ENCODE data around the gene APBB1IP. TPM values are rescaled to one million over a fixed set of nuclear protein-coding genes. Genes with fewer than 3 reads are reported as not detected.
"Not testable (repeated sequence)": the region's sequence is repeated elsewhere in the genome, so short reads cannot be mapped to it uniquely, and the experiment has no call there.

APBB1IP gene
- total and polyA plus RNA-seq, 2 donors (not counting 3 experiments of a cell fraction or from before 2014, with no cell fraction given) = not detected

DNA sequence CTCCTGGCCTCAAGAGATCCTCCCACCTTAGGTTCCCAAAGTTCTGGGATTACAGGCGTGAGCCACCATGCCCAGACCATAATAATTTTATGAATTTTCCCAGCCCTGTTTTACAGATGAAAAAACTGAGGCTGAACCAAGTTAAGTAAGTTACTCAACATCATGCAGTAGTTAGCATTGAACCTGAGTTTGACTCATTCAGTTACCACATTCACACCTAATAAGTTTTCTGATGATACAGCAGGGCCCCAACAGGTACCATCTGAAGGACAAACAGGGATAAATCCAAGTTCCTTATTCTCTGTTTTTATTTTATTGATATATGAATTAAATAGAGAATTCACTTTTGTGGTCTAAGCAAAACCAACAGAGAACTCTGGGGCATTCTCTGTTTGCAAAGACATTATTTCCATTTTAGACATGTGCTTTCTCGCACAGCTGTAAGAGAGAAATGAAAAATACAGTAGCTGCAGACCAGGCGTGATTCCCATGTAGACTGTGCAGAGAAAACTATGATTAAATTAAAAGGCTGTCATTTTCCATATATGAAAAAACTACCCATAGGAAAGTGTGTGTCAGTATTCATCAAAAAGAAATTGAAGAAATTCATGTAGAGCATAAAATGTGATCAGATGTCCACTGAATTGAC lies 26.6 kb downstream of the APBB1IP start:
- Histone ChIP-seq H2AFZ (ENCODE audit: low read depth, low read length) (no peak overlapping the region), H3K4me3 (replicated peaks in 1 of 3; ENCODE audit: insufficient read depth in 1 of 3, low read depth in 1 of 3, low read length in 3 of 3) (no peak overlapping the region), H3K36me3 (ENCODE audit: control insufficient read depth in 2 of 2, extremely low read depth in 1 of 2, insufficient read depth in 2 of 2, low read length in 2 of 2) (no peaks in the 10 kb centered on the region), H3K27me3 (ENCODE audit: control insufficient read depth in 2 of 2, insufficient read depth in 2 of 2, low read length in 2 of 2) (no peaks in the 10 kb centered on the region), H3K9ac (replicated peaks; ENCODE audit: extremely low read depth, insufficient read depth, low read length) (no peak overlapping the region), H3K79me2 (ENCODE audit: control insufficient read depth, insufficient read depth, low read length) (no peaks in the 10 kb centered on the region), H3K9me1 (replicated peaks; ENCODE audit: control insufficient read depth, extremely low read depth, insufficient read depth, low read length) (no peaks in the 10 kb centered on the region), H4K20me1 (replicated peaks; ENCODE audit: control insufficient read depth, extremely low read depth, insufficient read depth, low read length) (no peaks in the 10 kb centered on the region), H3K4me1 (ENCODE audit: control insufficient read depth, extremely low read depth, insufficient read depth, low read length) (no peaks in the 10 kb centered on the region), H3K4me2 (ENCODE audit: insufficient read depth, low read length) (no peak overlapping the region), H3K27ac (ENCODE audit: insufficient read depth, low read depth, low read length) (no peak overlapping the region), H3K9me3 (replicated peaks; ENCODE audit: control insufficient read depth, insufficient read depth, low read length) (peaks cover 5% of the 10 kb centered on the region)
- BruUV-seq (replicated peaks) = no TSS peak
- DNase-seq (ENCODE audit: low read depth, low spot score) = no peak
- dilution Hi-C loops (cut with MboI; ENCODE audit: extremely low pct_ligation_motif_present, low sequenced_read_pairs) = no loop called here
- ChIA-PET POLR2A (no interaction called here), CTCF (no interaction called here)
- FAIRE-seq = no peak
- intact Hi-C loops (cut with micrococcal nuclease) = no loop called here
- TF ChIP-seq GATA2 (IDR thresholded peaks at IDR 0.05; ENCODE audit: insufficient read depth, insufficient read length, low read depth, low read length) (no peak), POLR2AphosphoS5 (IDR thresholded peaks at IDR 0.05; ENCODE audit: insufficient read depth, low read depth, low read length) (no peak), MYC (IDR thresholded peaks at IDR 0.05; ENCODE audit: low read depth, low read length) (no peak), EZH2 (IDR thresholded peaks at IDR 0.05; ENCODE audit: borderline replicate concordance, low read depth, low read length, severe bottlenecking) (no peak), JUN (IDR thresholded peaks at IDR 0.05; ENCODE audit: borderline replicate concordance, insufficient read depth, insufficient read length, low read depth) (no peak), FOS (IDR thresholded peaks at IDR 0.05; ENCODE audit: borderline replicate concordance, insufficient read depth, low read length) (no peak), POLR2A (IDR thresholded peaks at IDR 0.05; ENCODE audit: low read depth, low read length) (no peak)
- TF ChIP-seq, protein P1, sequence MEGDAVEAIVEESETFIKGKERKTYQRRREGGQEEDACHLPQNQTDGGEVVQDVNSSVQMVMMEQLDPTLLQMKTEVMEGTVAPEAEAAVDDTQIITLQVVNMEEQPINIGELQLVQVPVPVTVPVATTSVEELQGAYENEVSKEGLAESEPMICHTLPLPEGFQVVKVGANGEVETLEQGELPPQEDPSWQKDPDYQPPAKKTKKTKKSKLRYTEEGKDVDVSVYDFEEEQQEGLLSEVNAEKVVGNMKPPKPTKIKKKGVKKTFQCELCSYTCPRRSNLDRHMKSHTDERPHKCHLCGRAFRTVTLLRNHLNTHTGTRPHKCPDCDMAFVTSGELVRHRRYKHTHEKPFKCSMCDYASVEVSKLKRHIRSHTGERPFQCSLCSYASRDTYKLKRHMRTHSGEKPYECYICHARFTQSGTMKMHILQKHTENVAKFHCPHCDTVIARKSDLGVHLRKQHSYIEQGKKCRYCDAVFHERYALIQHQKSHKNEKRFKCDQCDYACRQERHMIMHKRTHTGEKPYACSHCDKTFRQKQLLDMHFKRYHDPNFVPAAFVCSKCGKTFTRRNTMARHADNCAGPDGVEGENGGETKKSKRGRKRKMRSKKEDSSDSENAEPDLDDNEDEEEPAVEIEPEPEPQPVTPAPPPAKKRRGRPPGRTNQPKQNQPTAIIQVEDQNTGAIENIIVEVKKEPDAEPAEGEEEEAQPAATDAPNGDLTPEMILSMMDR (IDR thresholded peaks at IDR 0.05; ENCODE audit: extremely low read depth in 1 of 2, insufficient read depth in 1 of 2, low read depth in 1 of 2, low read length in 2 of 2) = no peak
- TF ChIP-seq, protein P2, sequence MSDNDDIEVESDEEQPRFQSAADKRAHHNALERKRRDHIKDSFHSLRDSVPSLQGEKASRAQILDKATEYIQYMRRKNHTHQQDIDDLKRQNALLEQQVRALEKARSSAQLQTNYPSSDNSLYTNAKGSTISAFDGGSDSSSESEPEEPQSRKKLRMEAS (IDR thresholded peaks at IDR 0.05; ENCODE audit: insufficient read depth, insufficient read length) = no peak

DNA sequence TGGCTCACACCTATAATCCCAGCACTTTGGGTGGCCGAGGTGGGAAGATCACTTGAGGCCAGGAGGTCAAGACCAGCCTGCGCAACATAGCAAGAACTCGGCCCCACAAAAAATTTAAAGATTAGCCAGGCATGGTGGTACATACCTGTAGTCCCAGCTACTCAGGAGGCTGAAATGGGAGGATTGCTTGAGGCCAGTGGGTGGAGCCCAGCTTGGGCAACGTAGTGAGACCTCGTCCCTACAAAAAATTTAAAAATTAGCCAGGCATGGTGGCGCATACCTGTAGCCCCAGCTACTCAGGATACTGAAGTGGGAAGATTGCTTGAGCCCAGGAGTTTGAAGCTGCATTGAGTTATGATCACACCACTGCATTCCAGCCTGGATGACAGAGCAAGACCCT lies 28.4 kb downstream of the APBB1IP start:
- H3K9ac ChIP-seq (replicated peaks; ENCODE audit: extremely low read depth, insufficient read depth, low read length); H3K27ac ChIP-seq (ENCODE audit: insufficient read depth, low read depth, low read length); intact Hi-C loops (cut with micrococcal nuclease); H3K4me3 ChIP-seq (replicated peaks in 1 of 3; ENCODE audit: insufficient read depth in 1 of 3, low read depth in 1 of 3, low read length in 3 of 3); H4K20me1 ChIP-seq (replicated peaks; ENCODE audit: control insufficient read depth, extremely low read depth, insufficient read depth, low read length); dilution Hi-C loops (cut with MboI; ENCODE audit: extremely low pct_ligation_motif_present, low sequenced_read_pairs); H2AFZ ChIP-seq (ENCODE audit: low read depth, low read length); H3K4me2 ChIP-seq (ENCODE audit: insufficient read depth, low read length); H3K4me1 ChIP-seq (ENCODE audit: control insufficient read depth, extremely low read depth, insufficient read depth, low read length); H3K79me2 ChIP-seq (ENCODE audit: control insufficient read depth, insufficient read depth, low read length); H3K27me3 ChIP-seq (ENCODE audit: control insufficient read depth in 2 of 2, insufficient read depth in 2 of 2, low read length in 2 of 2); POLR2A ChIA-PET; CTCF ChIA-PET; H3K36me3 ChIP-seq (ENCODE audit: control insufficient read depth in 2 of 2, extremely low read depth in 1 of 2, insufficient read depth in 2 of 2, low read length in 2 of 2); H3K9me1 ChIP-seq (replicated peaks; ENCODE audit: control insufficient read depth, extremely low read depth, insufficient read depth, low read length); H3K9me3 ChIP-seq (replicated peaks; ENCODE audit: control insufficient read depth, insufficient read depth, low read length); FAIRE-seq; DNase-seq (ENCODE audit: low read depth, low spot score); BruUV-seq (replicated peaks): not testable (repeated sequence)
